Mesodermal cell (in vitro differentiated cells): ENCODE results near the gene CLK1.

ENCODE experiments used
- H3K27ac ChIP-seq: 2 replicates; pipeline ENCODE4 v1.7.0; 2013; ENCODE audit warnings: mild to moderate bottlenecking, low read depth, low read length, moderate library complexity; ENCODE audit not compliant: severe bottlenecking
- H3K36me3 ChIP-seq: 2 replicates; pipeline ENCODE4 v1.7.1; 2013; ENCODE audit warnings: mild to moderate bottlenecking, low read length, moderate library complexity; ENCODE audit not compliant: control insufficient read depth, insufficient read depth
- H3K4me1 ChIP-seq: one replicate; pipeline ENCODE4 v1.7.1; 2013; ENCODE audit warnings: mild to moderate bottlenecking, low read length; ENCODE audit not compliant: insufficient read depth, control insufficient read depth, poor library complexity, severe bottlenecking
- H3K4me3 ChIP-seq: 2 replicates; pipeline ENCODE4 v1.7.0; 2013; ENCODE audit warnings: low read length, control low read depth, mild to moderate bottlenecking; ENCODE audit not compliant: insufficient read depth, poor library complexity, severe bottlenecking; ENCODE audit errors: extremely low read depth
- H3K9me3 ChIP-seq: 2 replicates; pipeline ENCODE4 v1.7.1; 2013; ENCODE audit warnings: mild to moderate bottlenecking, low read length, moderate library complexity; ENCODE audit not compliant: control insufficient read depth
- WGBS, 2 experiments: methylation state at CpG; one replicate each; pipeline ENCODE4 v1.1.5; 2013; ENCODE audit warnings: missing lambda C conversion rate in 2 of 2; ENCODE audit not compliant: insufficient coverage in 2 of 2; 5-methylcytosine and 5-hydroxymethylcytosine counted together

Gene CLK1

GRCh38 chr2:200877443-200877842 is 13.0 kb upstream of the CLK1 start:
- peaks cover 88% of the 10 kb centered on the region for H3K36me3 ChIP-seq
- H3K4me3 ChIP-seq = no peak overlapping the region
- no peaks in the 10 kb centered on the region for H3K9me3 ChIP-seq
- no peak overlapping the region for H3K27ac ChIP-seq
- no peaks in the 10 kb centered on the region for H3K4me1 ChIP-seq

GRCh38 chr2:200873560-200873959 is 9.1 kb upstream of the CLK1 start:
- Histone ChIP-seq H3K4me3 (no peak overlapping the region), H3K4me1 (no peaks in the 10 kb centered on the region), H3K27ac (no peak overlapping the region), H3K9me3 (no peaks in the 10 kb centered on the region), H3K36me3 (peaks cover 79% of the 10 kb centered on the region)
- 95 to 98% methylated on average over 6 of the region's 6 CpGs for WGBS, 2 experiments

- no peaks in the 10 kb centered on the region for H3K4me1 ChIP-seq
- no peaks in the 10 kb centered on the region for H3K9me3 ChIP-seq
- H3K4me3 ChIP-seq = no peak overlapping the region
- no peak overlapping the region for H3K27ac ChIP-seq
- H3K36me3 ChIP-seq = peaks cover 59% of the 10 kb centered on the region
- 83 to 100% methylated on average over 1 of the region's 3 CpGs for WGBS, 2 experiments
Measured at GRCh38 chr2:200871151-200871550, 6.7 kb upstream of the CLK1 start.

GRCh38 chr2:200869014-200869413 is 4.6 kb upstream of the CLK1 start:
- Histone ChIP-seq H3K27ac (no peak overlapping the region), H3K4me3 (no peak overlapping the region), H3K9me3 (no peaks in the 10 kb centered on the region), H3K4me1 (no peaks in the 10 kb centered on the region), H3K36me3 (peaks cover 38% of the 10 kb centered on the region)
- WGBS, 2 experiments = 89 to 96% methylated on average over 2 of the region's 2 CpGs

GRCh38 chr2:200863782-200864175 is 679 bp downstream of the CLK1 start:
- peaks cover 38% of the 10 kb centered on the region for H3K36me3 ChIP-seq
- peak overlapping the region; percentile 95 for H3K4me3 ChIP-seq
- peak overlapping the region; percentile 99 for H3K27ac ChIP-seq
- H3K4me1 ChIP-seq = no peaks in the 10 kb centered on the region
- H3K9me3 ChIP-seq = no peaks in the 10 kb centered on the region
- 0% methylated on average over 8 to 18 of the region's 19 CpGs for WGBS, 2 experiments

- Histone ChIP-seq H3K4me3 (peak overlapping the region; percentile 95), H3K27ac (peak overlapping the region; percentile 66), H3K36me3 (peaks cover 50% of the 10 kb centered on the region), H3K9me3 (no peaks in the 10 kb centered on the region), H3K4me1 (no peaks in the 10 kb centered on the region)
- WGBS, 2 experiments = 0 to 1% methylated on average over 13 of the region's 13 CpGs
Measured at GRCh38 chr2:200862532-200863000, 1.9 kb downstream of the CLK1 start.

GRCh38 chr2:200861617-200862155 is 2.8 kb downstream of the CLK1 start:
- Histone ChIP-seq H3K36me3 (peaks cover 59% of the 10 kb centered on the region), H3K4me1 (no peaks in the 10 kb centered on the region), H3K4me3 (peak overlapping the region; percentile 95), H3K27ac (no peak overlapping the region), H3K9me3 (no peaks in the 10 kb centered on the region)
- 57 to 68% methylated on average over 4 of the region's 4 CpGs for WGBS, 2 experiments

GRCh38 chr2:200860092-200860795 is 4.2 kb downstream of the CLK1 start:
- no peaks in the 10 kb centered on the region for H3K4me1 ChIP-seq
- WGBS, 2 experiments = 90 to 95% methylated on average over 7 to 9 of the region's 12 CpGs
- no peak overlapping the region for H3K4me3 ChIP-seq
- peaks cover 73% of the 10 kb centered on the region for H3K36me3 ChIP-seq
- H3K9me3 ChIP-seq = no peaks in the 10 kb centered on the region
- no peak overlapping the region for H3K27ac ChIP-seq

GRCh38 chr2:200856806-200857205 is 7.7 kb downstream of the CLK1 start:
- Histone ChIP-seq H3K36me3 (peaks cover 97% of the 10 kb centered on the region), H3K4me3 (no peak overlapping the region), H3K27ac (no peak overlapping the region), H3K9me3 (no peaks in the 10 kb centered on the region), H3K4me1 (no peaks in the 10 kb centered on the region)
- WGBS, 2 experiments = 92 to 98% methylated on average over 5 to 6 of the region's 8 CpGs

GRCh38 chr2:200852605-200853004 is 11.9 kb downstream of the CLK1 start:
- no CpG with 5 or more reads among the region's 2 CpGs for WGBS, 2 experiments
- Histone ChIP-seq H3K27ac (no peak overlapping the region), H3K9me3 (no peaks in the 10 kb centered on the region), H3K4me1 (no peaks in the 10 kb centered on the region), H3K36me3 (peaks cover 67% of the 10 kb centered on the region), H3K4me3 (no peak overlapping the region)
